K562 (cell line): Measurements from ENCODE around the gene DYNC1H1. TPM values are rescaled to one million over a fixed set of nuclear protein-coding genes. Genes with fewer than 3 reads are reported as not detected.

Experiments used
- CTBP1 ChIP-seq: fragments of 450-650 bp; IDR thresholded peaks from 2 replicates; pipeline ENCODE4 v1.6.1; 2016; ENCODE audit warnings: borderline replicate concordance
- EGR1 ChIP-seq: fragments of 450-650 bp; conservative IDR thresholded peaks from 2 replicates; pipeline ENCODE4 v1.6.1; 2017; ENCODE audit warnings: mild to moderate bottlenecking
- GTF2A2 ChIP-seq: IDR thresholded peaks from 2 replicates; pipeline ENCODE4 v1.6.1; 2016; ENCODE audit warnings: mild to moderate bottlenecking, missing genetic modification characterization, missing compliant biosample characterization
- HIVEP1 ChIP-seq: fragments of 250-450 bp; sonication (Bioruptor Pico); IDR thresholded peaks from 2 replicates; pipeline ENCODE4 v1.4.0; 2020; ENCODE audit warnings: mild to moderate bottlenecking
- KDM4B ChIP-seq, 2 experiments: fragments of 450-650 bp in 1 of 2; sonication (generic) in 1 of 2; IDR thresholded peaks; 2 replicates each; pipeline ENCODE4 v1.6.1; 2016 to 2017; ENCODE audit warnings: borderline replicate concordance in 2 of 2, antibody characterized with exemption in 1 of 2, low read depth in 1 of 2, mild to moderate bottlenecking in 1 of 2
- MCM7 ChIP-seq, 2 experiments: fragments of 450-650 bp; IDR thresholded peaks; 2 replicates each; pipeline ENCODE4 v1.6.1; 2016 to 2018
- MEF2D ChIP-seq: conservative IDR thresholded peaks from 2 replicates; pipeline ENCODE4 v1.6.1; 2016; ENCODE audit warnings: low read depth, missing genetic modification characterization, missing compliant biosample characterization
- MTA2 ChIP-seq: fragments of 450-650 bp; IDR thresholded peaks from 2 replicates; pipeline ENCODE4 v1.6.1; 2016; ENCODE audit warnings: low read depth
- NFXL1 ChIP-seq: fragments of 450-650 bp; formaldehyde crosslinking; IDR thresholded peaks from 2 replicates; pipeline ENCODE4 v1.4.0; 2021; ENCODE audit warnings: mild to moderate bottlenecking
- PHF8 ChIP-seq: fragments of 200-600 bp; sonication (generic); IDR thresholded peaks from 2 replicates; pipeline ENCODE4 v1.6.1; 2012; ENCODE audit warnings: mixed run types, mild to moderate bottlenecking, inconsistent platforms, low read length, moderate library complexity, borderline replicate concordance
- PPARD ChIP-seq: fragments of 250-450 bp; sonication (Bioruptor Pico); IDR thresholded peaks from 2 replicates; pipeline ENCODE4 v1.8.0; 2022; ENCODE audit warnings: inconsistent platforms, mild to moderate bottlenecking, moderate library complexity
- RAD21 ChIP-seq, 2 experiments: fragments of 250-450 bp in 1 of 2; fragments of 450-650 bp in 1 of 2; sonication (Bioruptor Pico) in 1 of 2; formaldehyde crosslinking in 1 of 2; IDR thresholded peaks in 1 of 2; conservative IDR thresholded peaks in 1 of 2; 2 replicates each; pipeline versions ENCODE4 v1.4.0 to v1.8.0; 2020 to 2022; ENCODE audit warnings: mild to moderate bottlenecking in 2 of 2, moderate library complexity in 1 of 2
- SETDB1 ChIP-seq: IDR thresholded peaks from one replicate; pipeline ENCODE4 v1.6.1; 2012; ENCODE audit warnings: low read length, control low read depth, inconsistent platforms
- TBP ChIP-seq: optimal IDR thresholded peaks from 2 replicates; pipeline ENCODE3; 2011; ENCODE audit warnings: low read depth, low read length, improper control_type of control experiment
- ZKSCAN1 ChIP-seq: fragments of 150-350 bp; IDR thresholded peaks from 2 replicates; pipeline ENCODE4 v1.6.1; 2016; ENCODE audit warnings: low read depth, low read length
- ZNF507 ChIP-seq: conservative IDR thresholded peaks from 2 replicates; pipeline ENCODE4 v1.6.1; 2017; ENCODE audit warnings: missing genetic modification characterization, missing compliant biosample characterization
- ZNF584 ChIP-seq: fragments of 200-800 bp; sonication (Bioruptor generic); IDR thresholded peaks from 2 replicates; pipeline ENCODE4 v1.6.1; 2016; ENCODE audit warnings: low read depth, mild to moderate bottlenecking, missing genetic modification characterization, missing compliant biosample characterization
- polyA plus RNA-seq, 8 experiments: library from polyadenylated mRNA; depleted of rRNA in 4 of 8; stranded (reverse) in 5 of 8; unstranded in 3 of 8; fragments of >200 nt; fragmentation: Nextera tagmentation in 2 of 8; fragmentation: Illumina TruSeq in 1 of 8; extraction: Ambion mirVana in 2 of 8; extraction: Trizol in 1 of 8; gene quantifications; 2 replicates each; pipeline versions ENCODE4 v1.2.1 to v1.2.3, GENCODE V29; 2011 to 2014; ENCODE audit warnings: inconsistent platforms in 1 of 8, missing spikeins in 1 of 8
- total RNA-seq, 7 experiments: library from RNA; depleted of rRNA in 6 of 7; stranded (reverse); fragments of >200 nt in 6 of 7; fragmentation: Illumina TruSeq in 2 of 7; extraction: Trizol in 2 of 7; gene quantifications; 2 replicates each; pipeline versions ENCODE4 v1.2.1 to v1.2.3, GENCODE V29; 2011 to 2021; ENCODE audit warnings: low replicate concordance in 1 of 7
- TF ChIP-seq, protein P1 (sequence below): fragments of 450-650 bp; IDR thresholded peaks from one replicate; pipeline ENCODE4 v1.6.1; 2018; ENCODE audit warnings: mild to moderate bottlenecking, moderate library complexity; ENCODE audit not compliant: partially characterized antibody
- TF ChIP-seq, protein P2 (sequence below): sonication (generic); formaldehyde crosslinking; IDR thresholded peaks from 2 replicates; pipeline ENCODE4 v1.8.0; 2022; ENCODE audit warnings: missing genetic modification reagents, mild to moderate bottlenecking, borderline replicate concordance
- TF ChIP-seq, protein P3 (sequence below), 2 experiments: IDR thresholded peaks; 2 replicates each; pipeline ENCODE4 v1.6.1; 2012; ENCODE audit warnings: improper control_type of control experiment in 2 of 2, low read depth in 2 of 2, low read length in 2 of 2, borderline replicate concordance in 1 of 2
- TF ChIP-seq, protein P4 (sequence below): fragments of 250-450 bp; sonication (Bioruptor Pico); IDR thresholded peaks from 2 replicates; pipeline ENCODE4 v1.5.0; 2021; ENCODE audit warnings: mild to moderate bottlenecking, borderline replicate concordance

Gene DYNC1H1
- total and polyA plus RNA-seq, 9 of the 15 experiments (the other 6 are each of a cell fraction or from before 2014, with no cell fraction given) = 31.9 to 335 (median 115) TPM

DNA sequence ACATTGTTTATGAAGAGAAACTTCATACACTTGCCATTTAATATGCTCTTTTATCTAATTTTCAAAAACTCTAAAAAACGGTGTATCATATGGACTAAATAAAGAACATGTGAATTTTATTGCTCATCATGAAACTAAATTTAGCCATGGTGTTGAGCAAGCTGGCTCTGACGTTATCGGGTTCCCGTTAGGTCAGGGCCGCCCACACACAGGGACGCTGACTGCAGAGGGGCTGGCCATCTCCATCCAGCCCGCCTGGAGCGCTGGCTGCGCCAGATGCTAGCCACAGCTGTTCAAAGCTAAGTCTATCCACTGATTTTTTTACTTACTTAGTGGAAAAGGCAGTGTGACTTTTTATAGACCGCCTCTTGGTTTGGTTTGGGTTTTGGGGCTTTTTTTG, 36.5 kb upstream of the DYNC1H1 start (continued):
- TF ChIP-seq PPARD (CRISPR knock-in tag) (no peak), KDM4B (IDR thresholded peaks at IDR 0.05; ENCODE audit: borderline replicate concordance in 2 of 2, low read depth in 1 of 2) (no peak), MTA2 (no peak), TBP (no peak), GTF2A2 (no peak), ZNF507 (tag) (no peak), ZKSCAN1 (no peak), EGR1 (peak; percentile 96), HIVEP1 (CRISPR knock-in tag) (no peak), SETDB1 (no peak), MEF2D (tag) (peak; percentile 96), MCM7 (IDR thresholded peaks at IDR 0.05) (no peak), NFXL1 (CRISPR knock-in tag) (no peak), RAD21 (CRISPR knock-in tag; conservative IDR thresholded peaks at IDR 0.05 in 1 of 2, IDR thresholded peaks at IDR 0.05 in 1 of 2) (no peak), PHF8 (no peak), CTBP1 (no peak), ZNF584 (CRISPR knock-in tag) (no peak)
- TF ChIP-seq, protein P1, sequence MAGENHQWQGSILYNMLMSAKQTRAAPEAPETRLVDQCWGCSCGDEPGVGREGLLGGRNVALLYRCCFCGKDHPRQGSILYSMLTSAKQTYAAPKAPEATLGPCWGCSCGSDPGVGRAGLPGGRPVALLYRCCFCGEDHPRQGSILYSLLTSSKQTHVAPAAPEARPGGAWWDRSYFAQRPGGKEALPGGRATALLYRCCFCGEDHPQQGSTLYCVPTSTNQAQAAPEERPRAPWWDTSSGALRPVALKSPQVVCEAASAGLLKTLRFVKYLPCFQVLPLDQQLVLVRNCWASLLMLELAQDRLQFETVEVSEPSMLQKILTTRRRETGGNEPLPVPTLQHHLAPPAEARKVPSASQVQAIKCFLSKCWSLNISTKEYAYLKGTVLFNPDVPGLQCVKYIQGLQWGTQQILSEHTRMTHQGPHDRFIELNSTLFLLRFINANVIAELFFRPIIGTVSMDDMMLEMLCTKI = no peak
- TF ChIP-seq, protein P2, sequence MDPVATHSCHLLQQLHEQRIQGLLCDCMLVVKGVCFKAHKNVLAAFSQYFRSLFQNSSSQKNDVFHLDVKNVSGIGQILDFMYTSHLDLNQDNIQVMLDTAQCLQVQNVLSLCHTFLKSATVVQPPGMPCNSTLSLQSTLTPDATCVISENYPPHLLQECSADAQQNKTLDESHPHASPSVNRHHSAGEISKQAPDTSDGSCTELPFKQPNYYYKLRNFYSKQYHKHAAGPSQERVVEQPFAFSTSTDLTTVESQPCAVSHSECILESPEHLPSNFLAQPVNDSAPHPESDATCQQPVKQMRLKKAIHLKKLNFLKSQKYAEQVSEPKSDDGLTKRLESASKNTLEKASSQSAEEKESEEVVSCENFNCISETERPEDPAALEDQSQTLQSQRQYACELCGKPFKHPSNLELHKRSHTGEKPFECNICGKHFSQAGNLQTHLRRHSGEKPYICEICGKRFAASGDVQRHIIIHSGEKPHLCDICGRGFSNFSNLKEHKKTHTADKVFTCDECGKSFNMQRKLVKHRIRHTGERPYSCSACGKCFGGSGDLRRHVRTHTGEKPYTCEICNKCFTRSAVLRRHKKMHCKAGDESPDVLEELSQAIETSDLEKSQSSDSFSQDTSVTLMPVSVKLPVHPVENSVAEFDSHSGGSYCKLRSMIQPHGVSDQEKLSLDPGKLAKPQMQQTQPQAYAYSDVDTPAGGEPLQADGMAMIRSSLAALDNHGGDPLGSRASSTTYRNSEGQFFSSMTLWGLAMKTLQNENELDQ (CRISPR knock-in tag) = no peak
- TF ChIP-seq, protein P3, sequence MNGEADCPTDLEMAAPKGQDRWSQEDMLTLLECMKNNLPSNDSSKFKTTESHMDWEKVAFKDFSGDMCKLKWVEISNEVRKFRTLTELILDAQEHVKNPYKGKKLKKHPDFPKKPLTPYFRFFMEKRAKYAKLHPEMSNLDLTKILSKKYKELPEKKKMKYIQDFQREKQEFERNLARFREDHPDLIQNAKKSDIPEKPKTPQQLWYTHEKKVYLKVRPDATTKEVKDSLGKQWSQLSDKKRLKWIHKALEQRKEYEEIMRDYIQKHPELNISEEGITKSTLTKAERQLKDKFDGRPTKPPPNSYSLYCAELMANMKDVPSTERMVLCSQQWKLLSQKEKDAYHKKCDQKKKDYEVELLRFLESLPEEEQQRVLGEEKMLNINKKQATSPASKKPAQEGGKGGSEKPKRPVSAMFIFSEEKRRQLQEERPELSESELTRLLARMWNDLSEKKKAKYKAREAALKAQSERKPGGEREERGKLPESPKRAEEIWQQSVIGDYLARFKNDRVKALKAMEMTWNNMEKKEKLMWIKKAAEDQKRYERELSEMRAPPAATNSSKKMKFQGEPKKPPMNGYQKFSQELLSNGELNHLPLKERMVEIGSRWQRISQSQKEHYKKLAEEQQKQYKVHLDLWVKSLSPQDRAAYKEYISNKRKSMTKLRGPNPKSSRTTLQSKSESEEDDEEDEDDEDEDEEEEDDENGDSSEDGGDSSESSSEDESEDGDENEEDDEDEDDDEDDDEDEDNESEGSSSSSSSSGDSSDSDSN (IDR thresholded peaks at IDR 0.05; ENCODE audit: borderline replicate concordance in 1 of 2, low read depth in 2 of 2, low read length in 2 of 2) = peak in 1 of 2 experiments; percentile 48; a peak in 1 of 4 replicates
- TF ChIP-seq, protein P4, sequence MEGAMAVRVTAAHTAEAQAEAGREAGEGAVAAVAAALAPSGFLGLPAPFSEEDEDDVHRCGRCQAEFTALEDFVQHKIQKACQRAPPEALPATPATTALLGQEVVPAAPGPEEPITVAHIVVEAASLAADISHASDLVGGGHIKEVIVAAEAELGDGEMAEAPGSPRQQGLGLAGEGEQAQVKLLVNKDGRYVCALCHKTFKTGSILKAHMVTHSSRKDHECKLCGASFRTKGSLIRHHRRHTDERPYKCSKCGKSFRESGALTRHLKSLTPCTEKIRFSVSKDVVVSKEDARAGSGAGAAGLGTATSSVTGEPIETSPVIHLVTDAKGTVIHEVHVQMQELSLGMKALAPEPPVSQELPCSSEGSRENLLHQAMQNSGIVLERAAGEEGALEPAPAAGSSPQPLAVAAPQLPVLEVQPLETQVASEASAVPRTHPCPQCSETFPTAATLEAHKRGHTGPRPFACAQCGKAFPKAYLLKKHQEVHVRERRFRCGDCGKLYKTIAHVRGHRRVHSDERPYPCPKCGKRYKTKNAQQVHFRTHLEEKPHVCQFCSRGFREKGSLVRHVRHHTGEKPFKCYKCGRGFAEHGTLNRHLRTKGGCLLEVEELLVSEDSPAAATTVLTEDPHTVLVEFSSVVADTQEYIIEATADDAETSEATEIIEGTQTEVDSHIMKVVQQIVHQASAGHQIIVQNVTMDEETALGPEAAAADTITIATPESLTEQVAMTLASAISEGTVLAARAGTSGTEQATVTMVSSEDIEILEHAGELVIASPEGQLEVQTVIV (CRISPR knock-in tag) = no peak
